KBM-7 (cell line): Measurements from ENCODE around the gene HEBP1.

Experiments used
- DNase-seq: peaks from one replicate; pipeline ENCODE4 v3.0.0-alpha.2; 2015
- in situ Hi-C: fragments of 300-500 bp; cut with MboI; formaldehyde crosslinking; loops from 2 replicates; pipeline ENCODE4 v1.14.3; 2020; ENCODE audit warnings: low sequenced_read_pairs, low pct_unique_long_range_greater_than_20kb, mixed read lengths

Gene HEBP1

GRCh38 chr12:12995088-12995487 lies 5.0 kb downstream of the HEBP1 start:
- in situ Hi-C loops = no loop called here
- no peak for DNase-seq

GRCh38 chr12:12993367-12993766 lies 6.7 kb downstream of the HEBP1 start:
- in situ Hi-C loops = no loop called here

GRCh38 chr12:12992418-12993130 lies 7.5 kb downstream of the HEBP1 start:
- in situ Hi-C loops = no loop called here
- peak; percentile 68 for DNase-seq

More at GRCh38 chr12:12993367-12993766, 6.7 kb downstream of the HEBP1 start:
- no peak for DNase-seq

GRCh38 chr12:12990700-12991468 lies 9.2 kb downstream of the HEBP1 start:
- no peak for DNase-seq
- in situ Hi-C loops = no loop called here

- DNase-seq = no peak
- in situ Hi-C loops = no loop called here
Measured at GRCh38 chr12:12987421-12987820, 12.6 kb downstream of the HEBP1 start.

GRCh38 chr12:12986775-12987331 lies 13.2 kb downstream of the HEBP1 start:
- no peak for DNase-seq
- in situ Hi-C loops = no loop called here

- peak; percentile 48 for DNase-seq
- in situ Hi-C loops = no loop called here
Measured at GRCh38 chr12:12985817-12986408, 14.2 kb downstream of the HEBP1 start.

GRCh38 chr12:12984149-12984548 lies 15.9 kb downstream of the HEBP1 start:
- in situ Hi-C loops = no loop called here
- DNase-seq = no peak

- peak; percentile 62 for DNase-seq
- in situ Hi-C loops = no loop called here
Measured at GRCh38 chr12:12983420-12984035, 16.5 kb downstream of the HEBP1 start.

GRCh38 chr12:12982331-12982730 lies 17.7 kb downstream of the HEBP1 start:
- in situ Hi-C loops = no loop called here
- DNase-seq = no peak

GRCh38 chr12:12979731-12980259 lies 20.3 kb downstream of the HEBP1 start:
- in situ Hi-C loops = no loop called here
- no peak for DNase-seq

GRCh38 chr12:12979126-12979525 lies 20.9 kb downstream of the HEBP1 start:
- no peak for DNase-seq
- in situ Hi-C loops = no loop called here

GRCh38 chr12:12977231-12977630 lies 22.8 kb downstream of the HEBP1 start:
- no peak for DNase-seq

GRCh38 chr12:12976366-12976765 lies 23.7 kb downstream of the HEBP1 start:
- no peak for DNase-seq
- in situ Hi-C loops = no loop called here

More at GRCh38 chr12:12977231-12977630, 22.8 kb downstream of the HEBP1 start:
- in situ Hi-C loops = no loop called here

- DNase-seq = peak; percentile 64
- in situ Hi-C loops = no loop called here
Measured at GRCh38 chr12:12975322-12976077, 24.6 kb downstream of the HEBP1 start.

- no peak for DNase-seq
- in situ Hi-C loops = no loop called here
Measured at GRCh38 chr12:12974211-12974610, 25.9 kb downstream of the HEBP1 start.

GRCh38 chr12:12973019-12973418 lies 27.0 kb downstream of the HEBP1 start:
- in situ Hi-C loops = no loop called here

GRCh38 chr12:12965836-12966235 lies 34.2 kb downstream of the HEBP1 start:
- in situ Hi-C loops = no loop called here
- DNase-seq = no peak

More at GRCh38 chr12:12973019-12973418, 27.0 kb downstream of the HEBP1 start:
- DNase-seq = no peak
